NCI-H526 (cell line): Measurements from ENCODE around the gene ACE.
A peak's percentile ranks its signal among the peaks of the same experiment; 100 is the strongest.

Experiments used
- DNase-seq, 2 experiments: peaks; one replicate each; lab custom pipeline; 2025; lab: John Stamatoyannopoulos, UW

ACE gene

GRCh38 chr17:63516910-63517824 lies 40.3 kb downstream of the ACE start:
- DNase-seq: no peak

DNA sequence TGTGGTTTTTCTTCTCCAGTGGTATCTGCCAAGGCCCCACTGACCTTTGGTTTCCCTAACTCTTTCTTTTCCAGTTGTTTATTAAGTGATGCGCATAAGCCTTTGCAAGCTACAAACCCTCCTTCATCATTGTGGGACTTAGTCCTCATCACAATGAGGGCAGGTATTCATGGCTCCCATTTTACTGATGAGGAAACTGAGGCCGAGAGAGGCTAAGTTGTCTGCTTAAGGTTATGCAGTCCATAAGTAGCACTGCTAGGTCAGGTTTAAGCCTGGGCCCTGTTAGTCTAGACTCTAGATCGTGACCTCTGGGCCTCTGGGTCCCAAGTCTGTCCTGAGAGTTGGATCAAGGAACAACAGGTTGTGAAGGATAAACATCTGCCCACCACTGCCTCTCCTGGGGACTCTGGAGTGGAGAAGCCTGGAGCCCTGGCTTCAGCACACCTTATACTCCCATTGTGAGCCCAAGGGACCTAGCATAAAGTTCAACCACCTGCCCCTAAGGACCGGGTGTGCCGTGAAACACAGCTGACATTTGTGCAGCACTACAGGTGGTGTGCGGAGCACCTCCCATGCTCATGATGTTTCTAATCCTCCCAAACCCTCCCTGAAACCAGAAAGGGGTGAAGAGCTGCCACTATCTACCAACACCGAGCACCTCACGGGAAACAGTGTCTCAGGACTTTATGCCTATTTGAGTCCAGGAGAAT lies 41.1 kb downstream of the ACE start:
- DNase-seq: no peak

DNA sequence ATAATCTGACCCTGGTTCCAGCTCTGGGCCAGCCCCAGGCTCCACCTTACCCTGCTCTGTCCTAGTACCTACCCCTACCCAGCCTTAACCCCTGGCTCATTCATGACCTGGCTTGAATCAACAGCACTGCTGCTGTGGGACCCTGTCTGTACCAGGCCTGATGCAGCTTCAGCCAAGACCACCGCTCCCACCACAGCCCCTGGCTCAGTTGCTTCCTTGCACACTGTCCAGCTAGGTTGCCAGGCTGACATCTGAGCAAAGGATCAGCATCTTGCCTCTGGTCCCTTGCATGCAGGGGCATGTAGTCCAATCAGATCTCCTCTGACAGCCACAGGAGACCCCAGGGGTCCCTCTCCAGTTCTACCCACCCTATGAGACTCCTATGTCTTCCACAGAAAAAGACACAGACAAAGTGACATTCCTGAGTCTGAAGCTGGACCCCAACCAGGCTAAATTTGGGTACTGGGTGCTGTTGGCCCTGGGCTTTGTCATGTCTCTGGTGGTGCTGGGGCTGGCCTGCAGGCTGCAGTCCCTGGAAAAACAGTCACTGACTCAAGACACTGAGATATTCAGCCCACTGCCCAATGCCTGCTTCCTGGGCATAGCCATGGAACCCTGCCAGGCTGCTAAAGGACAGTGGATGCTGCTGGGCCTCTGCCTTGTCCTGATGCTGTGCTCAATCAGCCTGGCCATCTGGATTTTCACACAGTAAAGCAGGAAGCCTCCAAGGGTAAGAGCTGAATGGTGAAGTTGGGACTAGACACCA lies 42.4 kb downstream of the ACE start:
- no peak for DNase-seq

- DNase-seq: peak; percentile 91 to 96
Measured at GRCh38 chr17:63519972-63520882, 43.4 kb downstream of the ACE start.

- peak in 1 of 2 experiments; percentile 42 for DNase-seq
Measured at GRCh38 chr17:63523253-63523855, 46.5 kb downstream of the ACE start, which contains the start of gene KCNH6. Gene KCNH6, plus strand, starts transcription at chr17:63523358. Its CDS starts 56 bp downstream, at chr17:63523414.

DNA sequence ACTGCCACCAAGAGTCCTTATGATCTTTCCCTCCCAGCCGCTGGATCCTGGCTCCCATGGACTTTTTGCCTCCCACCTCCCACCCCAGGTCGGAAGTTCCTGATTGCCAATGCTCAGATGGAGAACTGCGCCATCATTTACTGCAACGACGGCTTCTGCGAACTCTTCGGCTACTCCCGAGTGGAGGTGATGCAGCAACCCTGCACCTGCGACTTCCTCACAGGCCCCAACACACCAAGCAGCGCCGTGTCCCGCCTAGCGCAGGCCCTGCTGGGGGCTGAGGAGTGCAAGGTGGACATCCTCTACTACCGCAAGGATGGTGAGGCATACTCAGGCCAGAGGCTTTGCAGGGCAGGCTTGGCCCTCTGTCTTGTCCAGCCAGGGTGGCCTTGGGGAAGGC lies 47.2 kb downstream of the ACE start:
- DNase-seq: no peak

GRCh38 chr17:63525190-63525946 lies 48.5 kb downstream of the ACE start:
- DNase-seq: no peak

DNA sequence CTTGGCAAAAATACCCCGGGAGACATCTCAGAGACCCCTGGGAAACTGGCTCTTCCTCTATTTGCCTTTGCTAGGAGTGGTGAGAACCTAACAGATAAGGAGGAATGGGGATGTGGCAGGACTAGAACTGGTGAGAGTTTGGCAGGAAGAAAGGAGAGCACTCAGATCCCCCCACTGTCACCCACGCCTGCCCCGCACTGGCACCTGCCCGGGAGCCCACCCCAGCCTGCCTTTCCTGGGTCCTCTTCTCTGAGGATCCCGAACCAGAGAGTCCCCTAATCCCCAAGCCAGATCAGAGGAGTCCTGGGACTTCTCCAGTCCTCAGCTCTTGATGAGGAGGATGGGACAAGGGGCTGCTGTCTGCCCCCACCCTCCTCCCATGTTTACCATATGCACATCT lies 50.0 kb downstream of the ACE start:
- DNase-seq: no peak

DNA sequence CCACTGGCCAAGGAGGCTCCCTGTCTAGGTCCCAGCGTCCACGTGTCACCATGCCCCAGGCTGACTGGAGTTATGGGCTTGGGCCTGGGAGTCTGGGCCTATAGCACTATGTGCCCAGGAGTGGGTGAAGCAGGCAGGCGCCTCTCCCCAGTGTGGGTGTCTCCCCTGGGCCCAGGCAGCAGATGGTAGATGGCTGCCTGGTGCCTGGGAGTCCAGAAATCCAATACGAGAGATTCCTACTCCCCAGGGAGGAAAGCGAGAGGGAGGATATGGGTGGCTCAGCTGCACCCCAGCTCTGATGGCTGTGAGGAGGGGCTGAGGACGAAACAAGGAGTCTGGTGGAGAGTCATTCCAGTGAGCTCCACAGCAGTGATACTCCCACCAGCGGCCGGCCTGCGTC lies 51.3 kb downstream of the ACE start:
- DNase-seq: no peak

DNA sequence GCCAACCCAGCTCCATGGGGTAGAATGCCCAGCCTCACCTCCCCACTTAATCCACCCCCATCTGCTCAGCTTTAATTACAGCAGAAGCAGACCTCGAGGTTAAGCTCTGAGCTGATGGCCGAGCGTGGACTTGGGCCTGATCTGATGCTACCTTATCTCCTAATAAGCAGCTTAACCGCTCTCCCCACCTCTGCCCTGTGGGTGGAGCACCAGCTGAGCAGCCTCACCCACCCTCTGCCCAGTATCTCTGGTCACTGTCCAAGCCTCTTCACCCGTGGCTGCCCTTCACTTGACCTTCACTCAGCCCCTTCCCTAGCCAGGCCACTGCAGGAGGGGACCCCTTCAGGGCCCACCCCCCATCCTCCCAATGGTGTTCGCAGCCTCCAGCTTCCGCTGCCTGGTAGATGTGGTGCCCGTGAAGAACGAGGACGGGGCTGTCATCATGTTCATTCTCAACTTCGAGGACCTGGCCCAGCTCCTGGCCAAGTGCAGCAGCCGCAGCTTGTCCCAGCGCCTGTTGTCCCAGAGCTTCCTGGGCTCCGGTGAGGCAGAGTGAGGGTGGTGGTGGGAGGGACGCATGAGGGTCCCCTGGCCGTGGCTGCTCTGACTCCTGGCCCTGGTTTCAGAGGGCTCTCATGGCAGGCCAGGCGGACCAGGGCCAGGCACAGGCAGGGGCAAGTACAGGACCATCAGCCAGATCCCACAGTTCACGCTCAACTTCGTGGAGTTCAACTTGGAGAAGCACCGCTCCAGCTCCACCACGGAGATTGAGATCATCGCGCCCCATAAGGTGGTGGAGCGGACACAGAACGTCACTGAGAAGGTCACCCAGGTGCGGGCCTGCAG lies 53.1 kb downstream of the ACE start:
- DNase-seq: no peak

- DNase-seq: no peak
Measured at GRCh38 chr17:63530557-63531021, 53.7 kb downstream of the ACE start.

DNA sequence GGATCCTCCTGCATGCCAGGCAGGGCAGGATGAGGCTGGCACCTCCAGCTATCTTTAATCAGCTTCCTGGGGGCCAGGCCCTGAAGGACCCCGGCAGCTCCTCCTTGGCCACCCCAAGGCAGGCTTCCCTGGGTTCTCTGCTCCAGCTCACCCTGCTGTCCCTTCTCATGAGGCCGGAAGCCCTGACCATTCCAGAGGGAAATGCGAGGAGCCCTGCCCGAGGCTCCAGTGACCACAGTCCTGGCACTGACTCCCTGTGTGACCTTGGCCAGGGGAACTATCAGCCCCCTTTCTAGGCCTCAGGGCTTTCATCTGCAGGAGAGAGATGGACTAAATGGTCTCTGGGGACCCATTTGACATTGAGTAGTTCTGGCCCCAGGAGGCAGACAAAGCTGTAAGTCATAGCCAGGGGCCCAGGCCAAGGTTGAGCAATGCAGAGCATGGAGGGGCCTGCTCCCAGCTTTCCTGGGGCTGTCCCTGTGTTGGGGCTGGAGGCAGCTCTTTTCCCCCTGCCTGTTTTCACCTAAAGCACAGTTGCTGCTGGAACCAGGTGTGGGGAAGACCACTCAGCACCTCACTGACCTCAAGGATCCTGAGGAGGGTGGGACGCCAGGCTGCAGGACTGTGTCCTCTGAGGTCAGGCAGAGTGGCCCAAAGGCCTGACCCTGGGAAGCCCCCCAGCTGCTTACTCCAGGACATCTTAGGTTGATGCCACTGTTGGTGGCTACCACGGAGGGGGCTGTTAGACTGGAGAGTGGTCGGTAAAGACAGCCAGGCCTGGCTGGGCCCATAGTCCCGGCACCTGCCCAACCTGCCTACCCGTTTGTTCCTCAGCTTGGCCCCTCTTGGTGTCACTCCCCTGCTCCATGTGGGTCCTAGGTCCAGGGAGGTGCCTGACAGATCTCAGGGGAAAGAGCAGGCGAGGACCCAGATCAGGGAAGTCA lies 54.4 kb downstream of the ACE start:
- peak in 1 of 2 experiments; percentile 68 for DNase-seq

DNA sequence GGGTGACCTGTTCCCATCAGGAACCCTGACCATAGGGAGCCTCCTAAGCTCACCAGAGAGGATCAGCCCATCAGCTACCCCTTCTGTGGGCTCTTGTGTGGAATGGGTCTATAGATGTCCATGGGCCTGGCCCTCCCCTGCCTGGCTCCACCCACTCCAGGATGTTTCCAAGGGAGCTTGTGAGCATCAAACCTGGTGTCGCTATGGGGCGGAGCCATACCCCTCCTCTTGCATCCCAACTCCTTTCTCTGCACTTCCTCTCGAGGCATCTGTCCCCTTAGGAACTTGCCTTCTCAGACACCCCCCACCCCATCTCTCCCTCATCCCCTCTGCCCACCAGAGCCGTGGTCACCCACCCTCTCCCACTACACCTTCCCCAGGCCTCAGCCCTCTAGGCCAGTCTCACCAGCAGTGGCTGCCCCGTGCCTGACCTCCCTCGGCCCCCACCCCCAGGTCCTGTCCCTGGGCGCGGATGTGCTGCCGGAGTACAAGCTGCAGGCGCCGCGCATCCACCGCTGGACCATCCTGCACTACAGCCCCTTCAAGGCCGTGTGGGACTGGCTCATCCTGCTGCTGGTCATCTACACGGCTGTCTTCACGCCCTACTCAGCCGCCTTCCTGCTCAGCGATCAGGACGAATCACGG lies 56.7 kb downstream of the ACE start:
- peak in 1 of 2 experiments; percentile 40 for DNase-seq

GRCh38 chr17:63534078-63534570 lies 57.3 kb downstream of the ACE start:
- DNase-seq: no peak

- no peak for DNase-seq
Measured at GRCh38 chr17:63534816-63535455, 58.1 kb downstream of the ACE start.

DNA sequence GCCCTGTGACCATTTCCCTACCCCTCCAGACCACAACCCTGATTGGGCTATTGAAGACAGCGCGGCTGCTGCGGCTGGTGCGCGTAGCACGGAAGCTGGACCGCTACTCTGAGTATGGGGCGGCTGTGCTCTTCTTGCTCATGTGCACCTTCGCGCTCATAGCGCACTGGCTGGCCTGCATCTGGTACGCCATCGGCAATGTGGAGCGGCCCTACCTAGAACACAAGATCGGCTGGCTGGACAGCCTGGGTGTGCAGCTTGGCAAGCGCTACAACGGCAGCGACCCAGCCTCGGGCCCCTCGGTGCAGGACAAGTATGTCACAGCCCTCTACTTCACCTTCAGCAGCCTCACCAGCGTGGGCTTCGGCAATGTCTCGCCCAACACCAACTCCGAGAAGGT lies 58.8 kb downstream of the ACE start:
- DNase-seq: no peak

GRCh38 chr17:63537001-63537400 lies 60.1 kb downstream of the ACE start:
- DNase-seq: no peak
